ENCODE measurements around the gene ASCC3.

The ASCC3 gene

GRCh38 chr6:100920028-100920605, 39.0 kb upstream of the ASCC3 start:
- DNase-seq (ENCODE audit: extremely low spot score) = no peak
- ChIA-PET CTCF (no interaction called here), POLR2A (no interaction called here)
- TF ChIP-seq, protein P1, sequence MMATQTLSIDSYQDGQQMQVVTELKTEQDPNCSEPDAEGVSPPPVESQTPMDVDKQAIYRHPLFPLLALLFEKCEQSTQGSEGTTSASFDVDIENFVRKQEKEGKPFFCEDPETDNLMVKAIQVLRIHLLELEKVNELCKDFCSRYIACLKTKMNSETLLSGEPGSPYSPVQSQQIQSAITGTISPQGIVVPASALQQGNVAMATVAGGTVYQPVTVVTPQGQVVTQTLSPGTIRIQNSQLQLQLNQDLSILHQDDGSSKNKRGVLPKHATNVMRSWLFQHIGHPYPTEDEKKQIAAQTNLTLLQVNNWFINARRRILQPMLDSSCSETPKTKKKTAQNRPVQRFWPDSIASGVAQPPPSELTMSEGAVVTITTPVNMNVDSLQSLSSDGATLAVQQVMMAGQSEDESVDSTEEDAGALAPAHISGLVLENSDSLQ (IDR thresholded peaks at IDR 0.05) = no peak
- TF ChIP-seq FOXA1 (IDR thresholded peaks at IDR 0.05) = no peak
- no peak for TF ChIP-seq SP1 (IDR thresholded peaks at IDR 0.05)
- TF ChIP-seq SUZ12 (IDR thresholded peaks at IDR 0.05) = no peak
- TF ChIP-seq ARNT (IDR thresholded peaks at IDR 0.05) = no peak
- TF ChIP-seq HDGF (IDR thresholded peaks at IDR 0.05; ENCODE audit: borderline replicate concordance) = no peak
- no peak for TF ChIP-seq CTBP1 (IDR thresholded peaks at IDR 0.05; ENCODE audit: borderline replicate concordance)
- no peak for TF ChIP-seq ELF4 (IDR thresholded peaks at IDR 0.05)
- no peak for TF ChIP-seq LEF1 (IDR thresholded peaks at IDR 0.05; ENCODE audit: borderline replicate concordance)
- TF ChIP-seq FOXK2 (IDR thresholded peaks at IDR 0.05) = no peak
- TF ChIP-seq L3MBTL2 (conservative IDR thresholded peaks at IDR 0.05) = no peak
- no peak for TF ChIP-seq NFRKB (IDR thresholded peaks at IDR 0.05)

GRCh38 chr6:100918152-100918551, 37.0 kb upstream of the ASCC3 start:
- TF ChIP-seq FOXK2 (IDR thresholded peaks at IDR 0.05) = no peak
- TF ChIP-seq NFRKB (IDR thresholded peaks at IDR 0.05) = no peak
- TF ChIP-seq, protein P1 (IDR thresholded peaks at IDR 0.05) = no peak
- TF ChIP-seq HDGF (IDR thresholded peaks at IDR 0.05; ENCODE audit: borderline replicate concordance) = no peak
- no peak for TF ChIP-seq L3MBTL2 (conservative IDR thresholded peaks at IDR 0.05)
- no peak for TF ChIP-seq LEF1 (IDR thresholded peaks at IDR 0.05; ENCODE audit: borderline replicate concordance)
- no peak for TF ChIP-seq TARDBP (IDR thresholded peaks at IDR 0.05)
- no peak for TF ChIP-seq CTBP1 (IDR thresholded peaks at IDR 0.05; ENCODE audit: borderline replicate concordance)
- ChIA-PET POLR2A (interaction anchor here (1.6 kb wide), 1 partner anchor 37 kb away, joined by 6 read pairs; the partner anchor contains the start of gene ASCC3), CTCF (no interaction called here)
- no peak for DNase-seq (ENCODE audit: extremely low spot score)

DNA sequence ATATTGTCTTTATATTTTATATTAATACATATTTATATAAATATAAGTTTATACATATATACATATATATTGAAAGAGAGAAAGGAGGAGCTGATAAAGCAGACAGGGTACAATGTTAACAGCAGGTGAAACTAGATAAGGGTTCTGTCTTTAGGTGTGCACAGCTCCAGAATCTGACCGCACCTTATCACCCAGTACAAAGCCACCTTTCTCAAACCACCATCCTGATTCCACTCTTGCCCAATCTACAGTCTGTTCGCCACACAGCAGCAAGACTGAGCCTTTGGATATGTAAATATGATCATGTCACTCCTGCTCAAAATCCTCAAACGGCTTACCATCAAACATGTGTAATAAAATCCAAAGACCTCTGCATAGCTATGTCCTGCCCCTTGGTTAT, 34.7 kb upstream of the ASCC3 start:
- POLR2A ChIA-PET = no interaction called here
- no peak for TF ChIP-seq FOXK2 (IDR thresholded peaks at IDR 0.05)
- TF ChIP-seq NFRKB (IDR thresholded peaks at IDR 0.05) = no peak
- TF ChIP-seq BHLHE40 (IDR thresholded peaks at IDR 0.05; ENCODE audit: borderline replicate concordance) = no peak
- no peak for TF ChIP-seq SP1 (IDR thresholded peaks at IDR 0.05)
- no peak for TF ChIP-seq SUZ12 (IDR thresholded peaks at IDR 0.05)
- TF ChIP-seq FOXM1 (IDR thresholded peaks at IDR 0.05; ENCODE audit: borderline replicate concordance) = no peak
- TF ChIP-seq ARNT (IDR thresholded peaks at IDR 0.05) = no peak
- TF ChIP-seq, protein P1 (IDR thresholded peaks at IDR 0.05) = no peak
- TF ChIP-seq ZNF384 (IDR thresholded peaks at IDR 0.05) = no peak
- no peak for TF ChIP-seq TARDBP (IDR thresholded peaks at IDR 0.05)
- no peak for TF ChIP-seq ELF4 (IDR thresholded peaks at IDR 0.05)
- TF ChIP-seq HDGF (IDR thresholded peaks at IDR 0.05; ENCODE audit: borderline replicate concordance) = no peak
- TF ChIP-seq L3MBTL2 (conservative IDR thresholded peaks at IDR 0.05) = no peak
- no peak for TF ChIP-seq FOXA1 (IDR thresholded peaks at IDR 0.05)
- no peak for TF ChIP-seq LEF1 (IDR thresholded peaks at IDR 0.05; ENCODE audit: borderline replicate concordance)
- TF ChIP-seq CTBP1 (IDR thresholded peaks at IDR 0.05; ENCODE audit: borderline replicate concordance) = no peak
- CTCF ChIA-PET = no interaction called here
- DNase-seq (ENCODE audit: extremely low spot score) = no peak

DNA sequence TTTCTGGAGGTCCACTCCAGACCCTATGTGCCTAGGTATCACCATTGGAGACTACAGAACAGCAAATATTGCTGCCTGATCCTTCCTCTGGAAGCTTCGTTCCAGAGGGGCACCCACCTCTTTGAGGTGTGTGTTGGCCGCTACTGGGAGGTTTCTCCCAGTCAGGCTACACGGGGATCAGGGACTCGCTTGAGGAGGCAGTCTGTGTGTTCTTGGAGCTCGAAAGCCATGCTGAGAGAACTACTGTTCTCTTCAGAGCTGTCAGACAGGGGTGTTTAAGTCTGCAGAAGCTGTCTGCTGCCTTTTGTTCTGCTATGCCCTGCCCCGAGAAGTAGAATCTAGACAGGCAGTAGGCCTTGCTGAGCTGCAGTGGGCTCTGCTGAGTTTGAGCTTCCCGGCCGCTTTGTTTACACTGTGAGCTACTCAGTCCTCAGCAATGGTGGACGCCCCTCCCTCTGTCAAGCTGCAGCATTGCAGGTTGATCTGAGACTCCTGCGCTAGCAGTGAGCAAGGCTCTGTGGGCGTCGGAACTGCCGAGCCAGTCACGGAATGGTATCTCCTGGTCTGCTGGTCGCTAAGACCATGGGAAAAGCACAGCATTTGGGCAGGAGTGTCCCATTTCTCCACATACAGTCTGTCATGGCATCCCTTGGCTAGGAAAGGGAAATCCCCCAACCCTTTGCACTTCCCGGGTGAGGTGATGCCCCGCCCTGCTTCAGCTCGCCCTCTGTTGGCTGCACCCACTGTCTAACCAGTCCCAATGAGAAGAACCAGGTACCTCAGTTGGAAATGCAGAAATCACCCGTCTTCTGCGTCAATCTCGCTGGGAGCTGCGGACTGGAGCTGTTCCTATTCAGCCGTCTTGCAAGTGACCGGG, 32.5 kb upstream of the ASCC3 start:
- CTCF ChIA-PET = no interaction called here
- TF ChIP-seq FOXM1 (IDR thresholded peaks at IDR 0.05; ENCODE audit: borderline replicate concordance) (no peak), NFRKB (IDR thresholded peaks at IDR 0.05) (no peak), FOXA1 (IDR thresholded peaks at IDR 0.05) (no peak), BHLHE40 (IDR thresholded peaks at IDR 0.05; ENCODE audit: borderline replicate concordance) (no peak), SP1 (IDR thresholded peaks at IDR 0.05) (no peak), ZNF384 (IDR thresholded peaks at IDR 0.05) (no peak), FOXK2 (IDR thresholded peaks at IDR 0.05) (no peak)
- POLR2A ChIA-PET = no interaction called here
- no peak for DNase-seq (ENCODE audit: extremely low spot score)

DNA sequence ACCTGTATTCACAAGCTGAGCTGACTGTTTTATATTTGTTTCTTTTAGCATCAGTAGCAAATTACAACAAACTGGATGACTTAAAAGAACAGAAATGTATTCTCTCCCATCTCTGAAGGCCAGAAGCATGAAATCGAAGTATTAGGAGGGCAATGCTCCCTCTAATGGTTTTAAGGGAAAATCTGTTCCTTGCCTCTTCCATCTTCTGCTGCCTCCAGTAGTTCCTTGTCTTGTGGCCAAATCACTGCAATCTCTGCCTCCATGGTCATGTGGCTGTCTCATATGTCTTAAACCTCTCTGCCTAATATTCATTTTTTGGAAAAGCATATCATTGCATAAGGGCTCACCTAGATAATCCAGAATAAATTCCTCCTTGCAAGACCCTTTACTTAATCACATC, 25.2 kb upstream of the ASCC3 start:
- no peak for TF ChIP-seq FOXA1 (IDR thresholded peaks at IDR 0.05)
- no peak for TF ChIP-seq HDGF (IDR thresholded peaks at IDR 0.05; ENCODE audit: borderline replicate concordance)
- no peak for TF ChIP-seq ZNF384 (IDR thresholded peaks at IDR 0.05)
- TF ChIP-seq FOXM1 (IDR thresholded peaks at IDR 0.05; ENCODE audit: borderline replicate concordance) = no peak
- no peak for TF ChIP-seq ARNT (IDR thresholded peaks at IDR 0.05)
- no peak for TF ChIP-seq TARDBP (IDR thresholded peaks at IDR 0.05)
- TF ChIP-seq NFRKB (IDR thresholded peaks at IDR 0.05) = no peak
- TF ChIP-seq BHLHE40 (IDR thresholded peaks at IDR 0.05; ENCODE audit: borderline replicate concordance) = no peak
- no peak for DNase-seq (ENCODE audit: extremely low spot score)
- ChIA-PET CTCF (no interaction called here), POLR2A (no interaction called here)

DNA sequence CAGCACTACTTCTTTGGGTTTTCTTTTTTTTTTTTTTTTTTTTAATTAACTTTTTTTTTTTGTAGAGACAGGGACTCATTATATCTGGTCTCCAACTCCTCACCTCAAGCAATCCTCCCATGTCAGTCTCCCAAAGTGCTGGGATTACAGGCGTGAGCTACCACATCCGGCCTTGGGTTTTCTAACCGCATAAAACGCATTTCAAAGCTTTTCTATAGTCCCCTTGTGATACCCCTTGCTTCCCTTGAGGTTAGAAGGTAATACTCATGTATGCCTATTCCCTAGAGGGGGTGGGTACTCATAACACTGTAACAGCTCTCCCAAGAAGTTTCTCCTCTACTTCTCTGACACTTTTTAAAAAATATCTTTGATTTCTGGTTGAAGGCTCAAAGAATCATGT, 23.9 kb upstream of the ASCC3 start:
- ChIA-PET POLR2A (no interaction called here), CTCF (no interaction called here)
- no peak for TF ChIP-seq NFRKB (IDR thresholded peaks at IDR 0.05)
- no peak for TF ChIP-seq HDGF (IDR thresholded peaks at IDR 0.05; ENCODE audit: borderline replicate concordance)
- no peak for TF ChIP-seq FOXK2 (IDR thresholded peaks at IDR 0.05)
- no peak for TF ChIP-seq SP1 (IDR thresholded peaks at IDR 0.05)
- no peak for TF ChIP-seq ARNT (IDR thresholded peaks at IDR 0.05)
- no peak for TF ChIP-seq CTBP1 (IDR thresholded peaks at IDR 0.05; ENCODE audit: borderline replicate concordance)
- TF ChIP-seq FOXA1 (IDR thresholded peaks at IDR 0.05) = no peak
- no peak for TF ChIP-seq TARDBP (IDR thresholded peaks at IDR 0.05)
- no peak for TF ChIP-seq BHLHE40 (IDR thresholded peaks at IDR 0.05; ENCODE audit: borderline replicate concordance)
- no peak for TF ChIP-seq SUZ12 (IDR thresholded peaks at IDR 0.05)
- no peak for TF ChIP-seq ZNF384 (IDR thresholded peaks at IDR 0.05)
- TF ChIP-seq LEF1 (IDR thresholded peaks at IDR 0.05; ENCODE audit: borderline replicate concordance) = no peak
- no peak for TF ChIP-seq ELF4 (IDR thresholded peaks at IDR 0.05)
- no peak for TF ChIP-seq FOXM1 (IDR thresholded peaks at IDR 0.05; ENCODE audit: borderline replicate concordance)
- TF ChIP-seq L3MBTL2 (conservative IDR thresholded peaks at IDR 0.05) = no peak
- TF ChIP-seq, protein P1 (IDR thresholded peaks at IDR 0.05) = no peak
- DNase-seq (ENCODE audit: extremely low spot score) = no peak

Data from HEK293T (cell line).